Measurements from ENCODE around the gene TLCD4. TPM values are rescaled to one million over a fixed set of nuclear protein-coding genes. Genes with fewer than 3 reads are reported as not detected.

TLCD4 gene
- total RNA-seq, 1 experiment from 2014 or later = 2.0 TPM

DNA sequence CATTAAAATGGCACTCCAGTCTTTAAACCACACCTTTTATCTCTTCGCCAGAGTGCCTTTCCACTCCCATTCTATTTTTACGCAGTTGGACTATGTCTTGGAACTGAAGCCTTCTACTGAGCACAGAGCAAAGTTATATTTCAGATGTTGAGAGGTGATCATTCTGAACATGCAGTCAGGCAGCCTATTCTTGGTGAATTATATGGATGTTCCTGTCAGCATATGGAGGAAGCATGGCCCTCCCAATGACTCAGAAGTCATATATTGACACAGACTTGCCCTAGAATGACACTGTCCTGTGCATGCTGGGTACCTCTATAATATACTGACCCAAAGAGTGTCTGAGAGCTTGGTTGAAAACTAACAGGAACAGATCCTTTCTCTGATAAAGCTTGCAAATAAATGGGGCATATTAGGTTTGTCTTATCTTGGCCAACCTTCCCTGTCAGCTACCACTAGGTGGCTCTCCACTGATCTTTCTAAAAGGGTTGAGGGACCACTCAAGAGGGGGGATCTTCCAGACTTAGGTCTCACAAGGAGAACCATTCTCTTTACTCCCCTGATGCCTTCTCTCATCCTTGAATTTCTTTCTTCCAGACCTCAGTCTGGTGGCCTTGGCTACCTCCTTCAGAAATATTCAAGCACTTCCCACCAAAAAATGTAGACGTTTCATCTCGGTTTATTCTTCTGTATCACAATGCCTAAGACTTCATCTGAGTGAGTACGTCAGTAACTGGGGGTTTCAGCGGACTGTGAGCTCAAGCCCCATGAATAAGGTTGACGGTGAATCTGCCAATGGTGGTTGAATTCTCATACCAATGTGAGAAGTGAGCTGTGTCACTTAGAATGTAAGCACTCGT is 32.6 kb upstream of the TLCD4 start:
- Mint-ChIP-seq H3K9me3 (peaks cover 4% of the 10 kb centered on the region), H3K4me3 (no peak overlapping the region), H3K36me3 (no peaks in the 10 kb centered on the region), H3K27me3 (ENCODE audit: low read depth) (no peaks in the 10 kb centered on the region), H3K4me1 (peaks cover 29% of the 10 kb centered on the region), H3K27ac (no peak overlapping the region)
- DNase-seq (ENCODE audit: low spot score) (peak; percentile 28), ATAC-seq (peak; percentile 75)
- ChIA-PET CTCF (interaction anchor here (0.5 to 4.0 kb wide), 24 partner anchors 8 to 286 kb away, joined by 3 to 60 read pairs (median 4); partner anchors contain the start of genes ALG14, RWDD3 and TLCD4), POLR2A (interaction anchor here (0.5 kb wide), 1 partner anchor 149 kb away, joined by 3 read pairs; no protein-coding TSS in a partner anchor)
- TF ChIP-seq, protein P1, sequence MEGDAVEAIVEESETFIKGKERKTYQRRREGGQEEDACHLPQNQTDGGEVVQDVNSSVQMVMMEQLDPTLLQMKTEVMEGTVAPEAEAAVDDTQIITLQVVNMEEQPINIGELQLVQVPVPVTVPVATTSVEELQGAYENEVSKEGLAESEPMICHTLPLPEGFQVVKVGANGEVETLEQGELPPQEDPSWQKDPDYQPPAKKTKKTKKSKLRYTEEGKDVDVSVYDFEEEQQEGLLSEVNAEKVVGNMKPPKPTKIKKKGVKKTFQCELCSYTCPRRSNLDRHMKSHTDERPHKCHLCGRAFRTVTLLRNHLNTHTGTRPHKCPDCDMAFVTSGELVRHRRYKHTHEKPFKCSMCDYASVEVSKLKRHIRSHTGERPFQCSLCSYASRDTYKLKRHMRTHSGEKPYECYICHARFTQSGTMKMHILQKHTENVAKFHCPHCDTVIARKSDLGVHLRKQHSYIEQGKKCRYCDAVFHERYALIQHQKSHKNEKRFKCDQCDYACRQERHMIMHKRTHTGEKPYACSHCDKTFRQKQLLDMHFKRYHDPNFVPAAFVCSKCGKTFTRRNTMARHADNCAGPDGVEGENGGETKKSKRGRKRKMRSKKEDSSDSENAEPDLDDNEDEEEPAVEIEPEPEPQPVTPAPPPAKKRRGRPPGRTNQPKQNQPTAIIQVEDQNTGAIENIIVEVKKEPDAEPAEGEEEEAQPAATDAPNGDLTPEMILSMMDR (IDR thresholded peaks at IDR 0.05) = peak; percentile 12; the same call in 1 of the 2 replicates
- no peak for TF ChIP-seq NFYB (CRISPR knock-in tag; conservative IDR thresholded peaks at IDR 0.05; ENCODE audit: low read depth)

DNA sequence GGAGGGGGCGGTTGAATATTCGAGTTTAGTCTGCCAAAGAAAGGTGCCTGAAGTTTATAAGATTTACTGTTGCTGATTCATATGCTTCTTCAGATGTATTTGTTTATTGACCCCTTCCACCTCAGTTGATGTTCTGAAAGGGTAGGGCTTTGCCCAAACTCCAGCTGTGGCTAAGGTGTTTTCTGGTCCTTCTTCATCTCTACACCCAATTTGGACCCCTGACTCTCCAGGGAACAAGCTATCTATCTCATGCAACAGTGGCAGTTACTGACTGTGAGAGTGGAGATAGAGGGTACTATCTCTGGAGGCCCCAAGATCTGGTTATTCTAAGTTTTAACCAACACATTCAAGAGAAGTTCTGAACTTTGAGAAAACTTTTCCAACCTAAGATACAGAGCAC is 31.8 kb upstream of the TLCD4 start:
- Mint-ChIP-seq H3K27ac (no peak overlapping the region), H3K36me3 (peaks cover 2% of the 10 kb centered on the region; the same call in 1 of the 2 replicates), H3K27me3 (ENCODE audit: low read depth) (no peaks in the 10 kb centered on the region), H3K9me3 (peaks cover 12% of the 10 kb centered on the region), H3K4me3 (no peak overlapping the region), H3K4me1 (peaks cover 29% of the 10 kb centered on the region)
- no peak for ATAC-seq
- CTCF ChIA-PET = interaction anchor here (0.7 to 4.0 kb wide), 10 partner anchors 11 to 231 kb away, joined by 3 to 60 read pairs (median 10); partner anchors contain the start of genes ALG14, RWDD3 and TLCD4
- TF ChIP-seq ETV6 (CRISPR knock-in tag; IDR thresholded peaks at IDR 0.05) (no peak), ZBTB21 (CRISPR knock-in tag; IDR thresholded peaks at IDR 0.05; ENCODE audit: borderline replicate concordance) (no peak), ELF4 (CRISPR knock-in tag; IDR thresholded peaks at IDR 0.05; ENCODE audit: low read depth) (no peak), TP53 (CRISPR knock-in tag; IDR thresholded peaks at IDR 0.05) (no peak), ZNF121 (CRISPR knock-in tag; IDR thresholded peaks at IDR 0.05) (no peak), ZNF416 (CRISPR knock-in tag; IDR thresholded peaks at IDR 0.05) (no peak), ESRRA (CRISPR knock-in tag; IDR thresholded peaks at IDR 0.05; ENCODE audit: borderline replicate concordance) (no peak), JAZF1 (CRISPR knock-in tag; IDR thresholded peaks at IDR 0.05) (no peak), SOX15 (CRISPR knock-in tag; IDR thresholded peaks at IDR 0.05) (no peak), SMAD3 (CRISPR knock-in tag; IDR thresholded peaks at IDR 0.05; ENCODE audit: borderline replicate concordance) (no peak), GRHL2 (CRISPR knock-in tag; IDR thresholded peaks at IDR 0.05; ENCODE audit: insufficient replicate concordance, severe bottlenecking) (no peak), FOXJ3 (CRISPR knock-in tag; IDR thresholded peaks at IDR 0.05; ENCODE audit: borderline replicate concordance) (no peak), NFATC4 (CRISPR knock-in tag; IDR thresholded peaks at IDR 0.05) (no peak), TEAD4 (CRISPR knock-in tag; IDR thresholded peaks at IDR 0.05) (no peak), MYBL2 (CRISPR knock-in tag; IDR thresholded peaks at IDR 0.05) (no peak), TCF7 (CRISPR knock-in tag; IDR thresholded peaks at IDR 0.05; ENCODE audit: low read depth) (no peak)
- TF ChIP-seq, protein P2, sequence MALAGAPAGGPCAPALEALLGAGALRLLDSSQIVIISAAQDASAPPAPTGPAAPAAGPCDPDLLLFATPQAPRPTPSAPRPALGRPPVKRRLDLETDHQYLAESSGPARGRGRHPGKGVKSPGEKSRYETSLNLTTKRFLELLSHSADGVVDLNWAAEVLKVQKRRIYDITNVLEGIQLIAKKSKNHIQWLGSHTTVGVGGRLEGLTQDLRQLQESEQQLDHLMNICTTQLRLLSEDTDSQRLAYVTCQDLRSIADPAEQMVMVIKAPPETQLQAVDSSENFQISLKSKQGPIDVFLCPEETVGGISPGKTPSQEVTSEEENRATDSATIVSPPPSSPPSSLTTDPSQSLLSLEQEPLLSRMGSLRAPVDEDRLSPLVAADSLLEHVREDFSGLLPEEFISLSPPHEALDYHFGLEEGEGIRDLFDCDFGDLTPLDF (CRISPR knock-in tag; IDR thresholded peaks at IDR 0.05) = no peak
- TF ChIP-seq, protein P3, sequence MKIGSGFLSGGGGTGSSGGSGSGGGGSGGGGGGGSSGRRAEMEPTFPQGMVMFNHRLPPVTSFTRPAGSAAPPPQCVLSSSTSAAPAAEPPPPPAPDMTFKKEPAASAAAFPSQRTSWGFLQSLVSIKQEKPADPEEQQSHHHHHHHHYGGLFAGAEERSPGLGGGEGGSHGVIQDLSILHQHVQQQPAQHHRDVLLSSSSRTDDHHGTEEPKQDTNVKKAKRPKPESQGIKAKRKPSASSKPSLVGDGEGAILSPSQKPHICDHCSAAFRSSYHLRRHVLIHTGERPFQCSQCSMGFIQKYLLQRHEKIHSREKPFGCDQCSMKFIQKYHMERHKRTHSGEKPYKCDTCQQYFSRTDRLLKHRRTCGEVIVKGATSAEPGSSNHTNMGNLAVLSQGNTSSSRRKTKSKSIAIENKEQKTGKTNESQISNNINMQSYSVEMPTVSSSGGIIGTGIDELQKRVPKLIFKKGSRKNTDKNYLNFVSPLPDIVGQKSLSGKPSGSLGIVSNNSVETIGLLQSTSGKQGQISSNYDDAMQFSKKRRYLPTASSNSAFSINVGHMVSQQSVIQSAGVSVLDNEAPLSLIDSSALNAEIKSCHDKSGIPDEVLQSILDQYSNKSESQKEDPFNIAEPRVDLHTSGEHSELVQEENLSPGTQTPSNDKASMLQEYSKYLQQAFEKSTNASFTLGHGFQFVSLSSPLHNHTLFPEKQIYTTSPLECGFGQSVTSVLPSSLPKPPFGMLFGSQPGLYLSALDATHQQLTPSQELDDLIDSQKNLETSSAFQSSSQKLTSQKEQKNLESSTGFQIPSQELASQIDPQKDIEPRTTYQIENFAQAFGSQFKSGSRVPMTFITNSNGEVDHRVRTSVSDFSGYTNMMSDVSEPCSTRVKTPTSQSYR (CRISPR knock-in tag; IDR thresholded peaks at IDR 0.05) = no peak
- TF ChIP-seq, protein P4, sequence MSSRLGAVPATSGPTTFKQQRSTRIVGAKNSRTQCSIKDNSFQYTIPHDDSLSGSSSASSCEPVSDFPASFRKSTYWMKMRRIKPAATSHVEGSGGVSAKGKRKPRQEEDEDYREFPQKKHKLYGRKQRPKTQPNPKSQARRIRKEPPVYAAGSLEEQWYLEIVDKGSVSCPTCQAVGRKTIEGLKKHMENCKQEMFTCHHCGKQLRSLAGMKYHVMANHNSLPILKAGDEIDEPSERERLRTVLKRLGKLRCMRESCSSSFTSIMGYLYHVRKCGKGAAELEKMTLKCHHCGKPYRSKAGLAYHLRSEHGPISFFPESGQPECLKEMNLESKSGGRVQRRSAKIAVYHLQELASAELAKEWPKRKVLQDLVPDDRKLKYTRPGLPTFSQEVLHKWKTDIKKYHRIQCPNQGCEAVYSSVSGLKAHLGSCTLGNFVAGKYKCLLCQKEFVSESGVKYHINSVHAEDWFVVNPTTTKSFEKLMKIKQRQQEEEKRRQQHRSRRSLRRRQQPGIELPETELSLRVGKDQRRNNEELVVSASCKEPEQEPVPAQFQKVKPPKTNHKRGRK (CRISPR knock-in tag; IDR thresholded peaks at IDR 0.05; ENCODE audit: borderline replicate concordance) = no peak
- TF ChIP-seq, protein P5, sequence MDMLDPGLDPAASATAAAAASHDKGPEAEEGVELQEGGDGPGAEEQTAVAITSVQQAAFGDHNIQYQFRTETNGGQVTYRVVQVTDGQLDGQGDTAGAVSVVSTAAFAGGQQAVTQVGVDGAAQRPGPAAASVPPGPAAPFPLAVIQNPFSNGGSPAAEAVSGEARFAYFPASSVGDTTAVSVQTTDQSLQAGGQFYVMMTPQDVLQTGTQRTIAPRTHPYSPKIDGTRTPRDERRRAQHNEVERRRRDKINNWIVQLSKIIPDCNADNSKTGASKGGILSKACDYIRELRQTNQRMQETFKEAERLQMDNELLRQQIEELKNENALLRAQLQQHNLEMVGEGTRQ (CRISPR knock-in tag; IDR thresholded peaks at IDR 0.05) = no peak
- POLR2A ChIA-PET = no interaction called here
- no peak for DNase-seq (ENCODE audit: low spot score)
